Subcutaneous adipose tissue (tissue), 4 donors: ENCODE measurements around the gene BAIAP2. TPM values are rescaled to one million over a fixed set of nuclear protein-coding genes. Genes with fewer than 3 reads are reported as not detected.

Source experiments
- total RNA-seq, 4 donors: library from RNA; depleted of rRNA; stranded (reverse); fragments of >200 nt; gene quantifications; one replicate each; pipeline ENCODE4 v1.1.0, GENCODE V29; 2016
- TF ChIP-seq, protein P1 (sequence below): fragments of 450-650 bp; IDR thresholded peaks from one replicate; pipeline ENCODE4 v1.5.1; 2016; ENCODE audit warnings: low read depth, mild to moderate bottlenecking, control low read depth, antibody characterized with exemption, moderate library complexity

Gene BAIAP2
- total RNA-seq, 4 donors from 2014 or later, result 17.4 to 31.1 (median 23.2) TPM

DNA sequence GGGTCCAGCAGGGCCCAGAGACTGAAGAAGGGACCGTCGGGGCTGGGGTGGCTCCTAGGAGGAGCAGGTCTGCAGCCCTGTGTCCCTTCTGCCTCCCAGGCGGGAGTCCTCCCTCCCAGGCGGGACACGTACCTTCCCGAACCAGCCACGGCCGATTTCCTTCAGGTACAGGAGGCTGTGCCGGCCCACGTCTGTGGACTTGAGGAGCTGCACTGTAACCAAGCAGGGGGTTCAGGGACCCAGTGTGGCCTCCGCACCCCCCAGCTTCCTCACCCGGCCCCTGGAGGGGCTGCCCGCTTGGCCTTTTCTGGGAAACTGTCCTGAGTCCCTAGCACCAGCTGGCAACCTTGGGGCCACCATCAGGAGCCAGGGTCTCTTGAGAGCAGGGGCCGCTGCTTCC is 93.4 kb downstream of the BAIAP2 start:
- TF ChIP-seq, protein P1, sequence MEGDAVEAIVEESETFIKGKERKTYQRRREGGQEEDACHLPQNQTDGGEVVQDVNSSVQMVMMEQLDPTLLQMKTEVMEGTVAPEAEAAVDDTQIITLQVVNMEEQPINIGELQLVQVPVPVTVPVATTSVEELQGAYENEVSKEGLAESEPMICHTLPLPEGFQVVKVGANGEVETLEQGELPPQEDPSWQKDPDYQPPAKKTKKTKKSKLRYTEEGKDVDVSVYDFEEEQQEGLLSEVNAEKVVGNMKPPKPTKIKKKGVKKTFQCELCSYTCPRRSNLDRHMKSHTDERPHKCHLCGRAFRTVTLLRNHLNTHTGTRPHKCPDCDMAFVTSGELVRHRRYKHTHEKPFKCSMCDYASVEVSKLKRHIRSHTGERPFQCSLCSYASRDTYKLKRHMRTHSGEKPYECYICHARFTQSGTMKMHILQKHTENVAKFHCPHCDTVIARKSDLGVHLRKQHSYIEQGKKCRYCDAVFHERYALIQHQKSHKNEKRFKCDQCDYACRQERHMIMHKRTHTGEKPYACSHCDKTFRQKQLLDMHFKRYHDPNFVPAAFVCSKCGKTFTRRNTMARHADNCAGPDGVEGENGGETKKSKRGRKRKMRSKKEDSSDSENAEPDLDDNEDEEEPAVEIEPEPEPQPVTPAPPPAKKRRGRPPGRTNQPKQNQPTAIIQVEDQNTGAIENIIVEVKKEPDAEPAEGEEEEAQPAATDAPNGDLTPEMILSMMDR, result no peak

DNA sequence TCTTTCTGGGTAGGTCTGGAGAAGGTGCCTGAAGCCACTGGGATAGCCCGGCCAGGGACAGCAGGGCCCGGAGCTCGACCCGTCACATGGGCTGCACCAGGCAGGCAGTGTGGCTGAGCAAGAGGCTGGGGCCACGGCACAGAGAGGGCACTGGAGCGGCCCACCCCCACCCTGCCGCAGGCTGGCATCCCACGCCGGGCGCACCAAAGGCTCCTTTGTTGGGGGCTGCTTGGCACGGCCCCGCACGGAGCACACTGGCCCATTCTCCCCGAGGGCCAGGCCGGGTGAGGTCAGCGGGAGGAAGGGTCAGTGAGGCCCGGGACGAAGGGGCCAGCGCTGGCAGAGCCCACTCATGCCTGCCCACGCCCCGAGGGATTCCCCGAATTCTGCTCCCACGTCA is 93.8 kb downstream of the BAIAP2 start:
- TF ChIP-seq, protein P1, result no peak

DNA sequence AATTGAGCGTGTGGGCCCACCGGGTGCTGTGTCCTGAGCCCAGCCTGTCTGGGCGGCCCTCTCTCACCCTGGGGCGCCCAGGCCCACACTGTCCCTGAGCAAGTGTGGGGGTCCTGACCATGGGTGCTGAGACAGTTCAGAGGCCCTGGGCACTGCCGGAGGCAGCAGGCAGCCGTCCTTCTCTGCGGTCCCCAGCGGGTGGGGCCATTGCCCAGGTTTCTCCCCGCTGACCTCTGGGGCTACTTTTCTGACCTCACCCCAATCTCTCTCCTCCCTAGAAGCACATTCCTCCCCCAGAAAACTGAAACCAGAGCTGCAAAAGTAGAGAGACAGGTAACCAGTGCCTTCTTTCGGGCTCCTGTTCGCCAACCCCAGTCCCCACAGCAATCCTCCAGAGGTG is 94.3 kb downstream of the BAIAP2 start:
- TF ChIP-seq, protein P1, result no peak

DNA sequence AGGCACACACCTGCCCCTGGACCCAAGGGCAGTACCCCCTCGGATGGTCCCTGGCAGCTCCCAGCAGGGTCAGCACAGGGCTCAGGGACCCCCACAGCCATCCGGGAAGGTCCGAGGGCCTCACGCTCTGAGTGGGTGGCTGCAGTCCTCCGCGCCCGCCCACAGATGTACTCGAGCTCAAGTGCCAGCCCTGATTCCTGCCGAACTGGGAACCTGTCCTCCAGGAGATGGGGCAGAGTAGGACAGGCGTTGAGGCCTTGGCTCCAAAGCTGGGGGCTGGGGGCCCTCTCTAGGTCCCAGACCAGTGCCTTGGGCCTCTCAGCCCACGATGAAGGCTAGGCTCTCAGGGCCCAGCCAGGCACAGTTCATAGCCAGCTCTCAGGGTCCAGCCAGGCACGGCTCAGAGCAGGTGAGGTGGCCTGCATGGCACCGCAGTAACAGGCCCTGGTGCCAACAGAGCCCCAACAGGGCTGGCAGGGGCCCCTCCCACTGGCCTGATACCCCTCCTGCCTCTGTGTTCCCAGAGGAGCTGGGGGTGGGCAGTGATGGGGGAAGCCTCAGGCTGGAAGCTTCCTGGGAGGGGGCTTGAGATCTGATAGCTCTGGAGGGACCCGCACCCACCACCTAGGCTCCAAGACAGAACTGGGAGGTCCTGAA is 94.9 kb downstream of the BAIAP2 start:
- TF ChIP-seq, protein P1, result no peak

DNA sequence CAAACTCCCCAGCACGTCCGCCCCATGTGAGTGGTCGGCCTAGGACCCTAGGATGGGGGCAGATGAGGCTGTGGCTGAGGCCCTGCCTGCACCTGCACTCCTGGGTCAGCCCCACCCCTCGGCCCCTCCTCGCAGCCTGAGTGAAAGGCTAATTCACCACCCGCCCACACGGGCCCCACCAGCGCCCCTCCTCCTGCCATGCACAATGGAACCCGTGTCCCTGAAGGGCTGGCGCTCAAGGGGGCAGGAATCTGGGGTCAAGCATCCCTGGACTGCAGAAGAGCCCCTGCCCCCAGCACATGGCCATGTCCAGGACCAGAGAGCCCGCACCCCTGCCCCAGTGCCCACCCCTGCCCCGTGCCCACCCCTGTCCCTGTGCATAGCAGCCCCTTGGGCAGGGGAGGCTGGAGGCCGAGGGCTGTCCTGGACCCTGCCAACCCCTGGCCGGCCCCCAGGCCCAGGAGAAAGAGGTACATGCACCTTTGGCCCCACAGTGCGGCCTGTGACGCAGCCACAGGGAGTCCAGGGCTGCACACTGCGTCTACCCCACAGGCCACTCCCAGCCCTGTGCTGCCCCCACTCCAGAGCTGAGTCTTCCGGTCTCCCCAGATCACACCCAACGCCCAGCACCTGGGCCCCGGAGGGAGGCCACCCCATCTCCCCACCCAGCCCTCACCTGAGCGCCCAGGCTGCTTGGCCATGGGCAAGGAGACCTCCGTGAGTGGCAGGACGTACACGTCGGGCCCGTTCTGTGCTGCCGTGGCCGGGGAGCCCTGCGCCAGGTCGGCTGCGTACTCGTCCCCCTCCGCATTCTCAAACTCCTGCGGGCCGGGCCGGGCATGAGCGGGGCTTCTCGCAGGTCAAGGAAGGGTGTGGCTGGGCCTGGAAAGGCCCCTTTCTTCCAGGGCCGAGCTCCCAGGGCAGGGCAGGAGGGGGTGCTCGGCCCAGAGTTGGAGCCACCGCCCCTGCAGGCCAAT is 95.7 kb downstream of the BAIAP2 start:
- TF ChIP-seq, protein P1, result no peak

DNA sequence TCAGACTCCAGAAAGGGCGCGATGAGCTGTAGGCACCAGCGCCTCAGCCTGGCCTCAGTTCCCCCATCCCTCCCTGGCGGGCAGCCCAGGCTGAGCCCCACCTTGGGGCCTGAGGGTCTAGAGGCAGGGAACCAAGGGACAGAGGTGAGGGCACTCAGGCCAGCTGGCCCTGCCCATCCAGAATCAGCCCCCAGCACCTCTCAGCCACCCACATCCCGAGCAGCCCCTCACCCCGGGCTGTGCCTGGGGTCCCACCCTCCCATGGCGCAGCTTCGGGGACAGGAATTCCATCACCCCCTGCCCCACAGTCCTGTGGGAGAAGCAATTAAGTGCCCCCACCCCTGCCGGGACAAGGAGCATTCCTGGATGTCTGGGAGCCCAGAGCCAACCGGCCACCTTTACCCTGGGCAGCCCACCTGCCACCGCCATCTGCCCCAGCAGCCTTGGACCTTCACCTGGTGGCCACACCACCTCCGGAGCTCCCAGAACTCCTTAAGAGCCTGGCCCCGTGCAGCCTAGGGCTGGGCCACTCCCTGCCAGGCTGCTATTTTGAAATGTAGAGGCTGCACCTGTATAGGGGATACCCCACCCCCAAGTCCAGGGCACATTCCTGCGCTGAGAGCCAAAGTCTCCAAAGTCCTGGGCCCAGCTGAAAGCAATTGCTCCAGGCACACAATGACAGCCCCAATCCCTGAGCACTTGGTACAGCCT is 96.7 kb downstream of the BAIAP2 start:
- TF ChIP-seq, protein P1, result no peak

DNA sequence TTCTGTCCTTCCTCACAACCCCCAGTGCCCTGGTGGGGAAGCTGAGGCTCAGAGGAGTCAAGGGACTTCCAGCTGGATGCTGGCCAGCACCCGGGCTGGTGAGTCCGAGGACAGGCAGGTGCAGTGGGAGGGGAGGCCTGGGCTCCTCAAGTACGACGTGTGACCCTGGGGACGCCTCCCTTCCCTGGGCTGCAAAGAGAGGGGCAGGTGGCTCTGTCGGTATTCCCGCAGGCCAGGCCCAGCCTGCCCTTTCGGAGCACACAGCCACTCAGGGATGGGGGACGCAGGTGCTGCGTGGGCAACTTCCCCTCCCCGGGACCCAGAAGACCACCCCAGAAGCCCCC is 97.2 kb downstream of the BAIAP2 start:
- TF ChIP-seq, protein P1, result no peak
